Measurements from ENCODE around the gene NOVA1. TPM values are rescaled to one million over a fixed set of nuclear protein-coding genes. Genes with fewer than 3 reads are reported as not detected.
A peak's percentile ranks its signal among the peaks of the same experiment; 100 is the strongest.

NOVA1 gene
- total and polyA plus RNA-seq, 2 of the 13 experiments (the other 11 are each of a cell fraction or from before 2014, with no cell fraction given): 0.13 TPM

DNA sequence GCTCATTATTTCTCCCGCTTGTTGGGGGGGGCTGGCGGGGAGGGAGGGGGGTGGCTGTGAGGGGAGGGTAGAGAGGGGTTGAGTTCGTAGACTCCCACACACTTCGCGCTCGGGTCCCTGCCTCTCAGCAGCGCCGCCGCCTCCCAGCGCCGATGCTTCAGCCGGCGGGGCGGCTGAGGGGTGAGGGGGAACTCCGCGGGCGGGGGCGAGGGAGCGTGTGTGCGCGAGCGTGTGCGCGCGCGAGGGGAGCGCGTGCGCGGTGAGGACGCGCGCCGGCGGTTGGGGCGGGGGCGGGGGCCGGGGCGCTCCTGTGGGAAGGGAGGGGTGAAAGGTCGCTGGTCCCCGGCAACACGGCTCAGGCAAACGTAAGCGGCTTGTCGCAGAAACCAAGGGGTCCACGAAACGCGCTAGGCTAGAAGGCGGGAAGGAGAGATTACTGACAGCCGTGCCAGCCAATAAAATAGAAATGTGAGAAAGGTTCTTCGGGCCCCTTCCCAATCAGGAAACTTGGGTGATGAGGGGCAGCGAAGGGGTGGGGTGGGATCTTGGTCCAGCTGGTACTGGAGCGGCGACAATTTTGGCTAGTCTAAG lies 343 bp upstream of the NOVA1 start (continued):
- TF ChIP-seq ZSCAN31 (CRISPR knock-in tag; IDR thresholded peaks at IDR 0.05; ENCODE audit: low read depth) (no peak), EP300 (IDR thresholded peaks at IDR 0.05; ENCODE audit: low read depth in 2 of 2, low read length in 2 of 2) (0 out of 4 replicates have a peak, but pooled peaks of 1 of the 2 experiments have one; percentile 4), EP300 (CRISPR knock-in tag; IDR thresholded peaks at IDR 0.05; ENCODE audit: borderline replicate concordance) (no peak), HNF4G (IDR thresholded peaks at IDR 0.05; ENCODE audit: borderline replicate concordance, low read depth, low read length) (no peak), HNF4G (CRISPR knock-in tag; IDR thresholded peaks at IDR 0.05; ENCODE audit: borderline replicate concordance, low read depth) (peak; percentile 44; the same call in 1 of the 2 replicates), ZBTB7A (CRISPR knock-in tag; IDR thresholded peaks at IDR 0.05) (0 out of 2 replicates have a peak, but pooled peaks have one; percentile 39), YEATS4 (CRISPR knock-in tag; IDR thresholded peaks at IDR 0.05; ENCODE audit: borderline replicate concordance) (peak; percentile 30)
- TF ChIP-seq, protein P1, sequence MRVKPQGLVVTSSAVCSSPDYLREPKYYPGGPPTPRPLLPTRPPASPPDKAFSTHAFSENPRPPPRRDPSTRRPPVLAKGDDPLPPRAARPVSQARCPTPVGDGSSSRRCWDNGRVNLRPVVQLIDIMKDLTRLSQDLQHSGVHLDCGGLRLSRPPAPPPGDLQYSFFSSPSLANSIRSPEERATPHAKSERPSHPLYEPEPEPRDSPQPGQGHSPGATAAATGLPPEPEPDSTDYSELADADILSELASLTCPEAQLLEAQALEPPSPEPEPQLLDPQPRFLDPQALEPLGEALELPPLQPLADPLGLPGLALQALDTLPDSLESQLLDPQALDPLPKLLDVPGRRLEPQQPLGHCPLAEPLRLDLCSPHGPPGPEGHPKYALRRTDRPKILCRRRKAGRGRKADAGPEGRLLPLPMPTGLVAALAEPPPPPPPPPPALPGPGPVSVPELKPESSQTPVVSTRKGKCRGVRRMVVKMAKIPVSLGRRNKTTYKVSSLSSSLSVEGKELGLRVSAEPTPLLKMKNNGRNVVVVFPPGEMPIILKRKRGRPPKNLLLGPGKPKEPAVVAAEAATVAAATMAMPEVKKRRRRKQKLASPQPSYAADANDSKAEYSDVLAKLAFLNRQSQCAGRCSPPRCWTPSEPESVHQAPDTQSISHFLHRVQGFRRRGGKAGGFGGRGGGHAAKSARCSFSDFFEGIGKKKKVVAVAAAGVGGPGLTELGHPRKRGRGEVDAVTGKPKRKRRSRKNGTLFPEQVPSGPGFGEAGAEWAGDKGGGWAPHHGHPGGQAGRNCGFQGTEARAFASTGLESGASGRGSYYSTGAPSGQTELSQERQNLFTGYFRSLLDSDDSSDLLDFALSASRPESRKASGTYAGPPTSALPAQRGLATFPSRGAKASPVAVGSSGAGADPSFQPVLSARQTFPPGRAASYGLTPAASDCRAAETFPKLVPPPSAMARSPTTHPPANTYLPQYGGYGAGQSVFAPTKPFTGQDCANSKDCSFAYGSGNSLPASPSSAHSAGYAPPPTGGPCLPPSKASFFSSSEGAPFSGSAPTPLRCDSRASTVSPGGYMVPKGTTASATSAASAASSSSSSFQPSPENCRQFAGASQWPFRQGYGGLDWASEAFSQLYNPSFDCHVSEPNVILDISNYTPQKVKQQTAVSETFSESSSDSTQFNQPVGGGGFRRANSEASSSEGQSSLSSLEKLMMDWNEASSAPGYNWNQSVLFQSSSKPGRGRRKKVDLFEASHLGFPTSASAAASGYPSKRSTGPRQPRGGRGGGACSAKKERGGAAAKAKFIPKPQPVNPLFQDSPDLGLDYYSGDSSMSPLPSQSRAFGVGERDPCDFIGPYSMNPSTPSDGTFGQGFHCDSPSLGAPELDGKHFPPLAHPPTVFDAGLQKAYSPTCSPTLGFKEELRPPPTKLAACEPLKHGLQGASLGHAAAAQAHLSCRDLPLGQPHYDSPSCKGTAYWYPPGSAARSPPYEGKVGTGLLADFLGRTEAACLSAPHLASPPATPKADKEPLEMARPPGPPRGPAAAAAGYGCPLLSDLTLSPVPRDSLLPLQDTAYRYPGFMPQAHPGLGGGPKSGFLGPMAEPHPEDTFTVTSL (CRISPR knock-in tag; IDR thresholded peaks at IDR 0.05; ENCODE audit: borderline replicate concordance): peak; percentile 36; the same call in 1 of the 2 replicates
- TF ChIP-seq, protein P2, sequence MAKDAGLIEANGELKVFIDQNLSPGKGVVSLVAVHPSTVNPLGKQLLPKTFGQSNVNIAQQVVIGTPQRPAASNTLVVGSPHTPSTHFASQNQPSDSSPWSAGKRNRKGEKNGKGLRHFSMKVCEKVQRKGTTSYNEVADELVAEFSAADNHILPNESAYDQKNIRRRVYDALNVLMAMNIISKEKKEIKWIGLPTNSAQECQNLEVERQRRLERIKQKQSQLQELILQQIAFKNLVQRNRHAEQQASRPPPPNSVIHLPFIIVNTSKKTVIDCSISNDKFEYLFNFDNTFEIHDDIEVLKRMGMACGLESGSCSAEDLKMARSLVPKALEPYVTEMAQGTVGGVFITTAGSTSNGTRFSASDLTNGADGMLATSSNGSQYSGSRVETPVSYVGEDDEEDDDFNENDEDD (CRISPR knock-in tag; IDR thresholded peaks at IDR 0.05; ENCODE audit: borderline replicate concordance): peak; percentile 52; the same call in 1 of the 2 replicates
- TF ChIP-seq, protein P3, sequence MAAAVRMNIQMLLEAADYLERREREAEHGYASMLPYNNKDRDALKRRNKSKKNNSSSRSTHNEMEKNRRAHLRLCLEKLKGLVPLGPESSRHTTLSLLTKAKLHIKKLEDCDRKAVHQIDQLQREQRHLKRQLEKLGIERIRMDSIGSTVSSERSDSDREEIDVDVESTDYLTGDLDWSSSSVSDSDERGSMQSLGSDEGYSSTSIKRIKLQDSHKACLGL (CRISPR knock-in tag; IDR thresholded peaks at IDR 0.05): 0 out of 2 replicates have a peak, but pooled peaks have one; percentile 10
- TF ChIP-seq, protein P4, sequence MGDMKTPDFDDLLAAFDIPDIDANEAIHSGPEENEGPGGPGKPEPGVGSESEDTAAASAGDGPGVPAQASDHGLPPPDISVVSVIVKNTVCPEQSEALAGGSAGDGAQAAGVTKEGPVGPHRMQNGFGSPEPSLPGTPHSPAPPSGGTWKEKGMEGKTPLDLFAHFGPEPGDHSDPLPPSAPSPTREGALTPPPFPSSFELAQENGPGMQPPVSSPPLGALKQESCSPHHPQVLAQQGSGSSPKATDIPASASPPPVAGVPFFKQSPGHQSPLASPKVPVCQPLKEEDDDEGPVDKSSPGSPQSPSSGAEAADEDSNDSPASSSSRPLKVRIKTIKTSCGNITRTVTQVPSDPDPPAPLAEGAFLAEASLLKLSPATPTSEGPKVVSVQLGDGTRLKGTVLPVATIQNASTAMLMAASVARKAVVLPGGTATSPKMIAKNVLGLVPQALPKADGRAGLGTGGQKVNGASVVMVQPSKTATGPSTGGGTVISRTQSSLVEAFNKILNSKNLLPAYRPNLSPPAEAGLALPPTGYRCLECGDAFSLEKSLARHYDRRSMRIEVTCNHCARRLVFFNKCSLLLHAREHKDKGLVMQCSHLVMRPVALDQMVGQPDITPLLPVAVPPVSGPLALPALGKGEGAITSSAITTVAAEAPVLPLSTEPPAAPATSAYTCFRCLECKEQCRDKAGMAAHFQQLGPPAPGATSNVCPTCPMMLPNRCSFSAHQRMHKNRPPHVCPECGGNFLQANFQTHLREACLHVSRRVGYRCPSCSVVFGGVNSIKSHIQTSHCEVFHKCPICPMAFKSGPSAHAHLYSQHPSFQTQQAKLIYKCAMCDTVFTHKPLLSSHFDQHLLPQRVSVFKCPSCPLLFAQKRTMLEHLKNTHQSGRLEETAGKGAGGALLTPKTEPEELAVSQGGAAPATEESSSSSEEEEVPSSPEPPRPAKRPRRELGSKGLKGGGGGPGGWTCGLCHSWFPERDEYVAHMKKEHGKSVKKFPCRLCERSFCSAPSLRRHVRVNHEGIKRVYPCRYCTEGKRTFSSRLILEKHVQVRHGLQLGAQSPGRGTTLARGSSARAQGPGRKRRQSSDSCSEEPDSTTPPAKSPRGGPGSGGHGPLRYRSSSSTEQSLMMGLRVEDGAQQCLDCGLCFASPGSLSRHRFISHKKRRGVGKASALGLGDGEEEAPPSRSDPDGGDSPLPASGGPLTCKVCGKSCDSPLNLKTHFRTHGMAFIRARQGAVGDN (CRISPR knock-in tag; IDR thresholded peaks at IDR 0.05): peak; percentile 31
- TF ChIP-seq, protein P5, sequence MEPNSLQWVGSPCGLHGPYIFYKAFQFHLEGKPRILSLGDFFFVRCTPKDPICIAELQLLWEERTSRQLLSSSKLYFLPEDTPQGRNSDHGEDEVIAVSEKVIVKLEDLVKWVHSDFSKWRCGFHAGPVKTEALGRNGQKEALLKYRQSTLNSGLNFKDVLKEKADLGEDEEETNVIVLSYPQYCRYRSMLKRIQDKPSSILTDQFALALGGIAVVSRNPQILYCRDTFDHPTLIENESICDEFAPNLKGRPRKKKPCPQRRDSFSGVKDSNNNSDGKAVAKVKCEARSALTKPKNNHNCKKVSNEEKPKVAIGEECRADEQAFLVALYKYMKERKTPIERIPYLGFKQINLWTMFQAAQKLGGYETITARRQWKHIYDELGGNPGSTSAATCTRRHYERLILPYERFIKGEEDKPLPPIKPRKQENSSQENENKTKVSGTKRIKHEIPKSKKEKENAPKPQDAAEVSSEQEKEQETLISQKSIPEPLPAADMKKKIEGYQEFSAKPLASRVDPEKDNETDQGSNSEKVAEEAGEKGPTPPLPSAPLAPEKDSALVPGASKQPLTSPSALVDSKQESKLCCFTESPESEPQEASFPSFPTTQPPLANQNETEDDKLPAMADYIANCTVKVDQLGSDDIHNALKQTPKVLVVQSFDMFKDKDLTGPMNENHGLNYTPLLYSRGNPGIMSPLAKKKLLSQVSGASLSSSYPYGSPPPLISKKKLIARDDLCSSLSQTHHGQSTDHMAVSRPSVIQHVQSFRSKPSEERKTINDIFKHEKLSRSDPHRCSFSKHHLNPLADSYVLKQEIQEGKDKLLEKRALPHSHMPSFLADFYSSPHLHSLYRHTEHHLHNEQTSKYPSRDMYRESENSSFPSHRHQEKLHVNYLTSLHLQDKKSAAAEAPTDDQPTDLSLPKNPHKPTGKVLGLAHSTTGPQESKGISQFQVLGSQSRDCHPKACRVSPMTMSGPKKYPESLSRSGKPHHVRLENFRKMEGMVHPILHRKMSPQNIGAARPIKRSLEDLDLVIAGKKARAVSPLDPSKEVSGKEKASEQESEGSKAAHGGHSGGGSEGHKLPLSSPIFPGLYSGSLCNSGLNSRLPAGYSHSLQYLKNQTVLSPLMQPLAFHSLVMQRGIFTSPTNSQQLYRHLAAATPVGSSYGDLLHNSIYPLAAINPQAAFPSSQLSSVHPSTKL (CRISPR knock-in tag; IDR thresholded peaks at IDR 0.05): no peak
